NCI-H524 (cell line): ENCODE results near the gene MYPOP.
"Not testable (repeated sequence)": the region's sequence is repeated elsewhere in the genome, so short reads cannot be mapped to it uniquely, and the experiment has no call there.

Experiments
- DNase-seq, 2 experiments: peaks; one replicate each; lab custom pipeline; 2025; lab: John Stamatoyannopoulos, UW

MYPOP gene

GRCh38 chr19:45883586-45883880, 18.9 kb downstream of the MYPOP start:
- no peak for DNase-seq

- DNase-seq, result peak; percentile 43 to 73
Measured at GRCh38 chr19:45882652-45883585, 19.5 kb downstream of the MYPOP start.

- peak in 1 of 2 experiments; percentile 41 for DNase-seq
Measured at GRCh38 chr19:45881909-45882528, 20.4 kb downstream of the MYPOP start.

GRCh38 chr19:45881082-45881908, 21.1 kb downstream of the MYPOP start:
- no peak for DNase-seq

- DNase-seq, result no peak
Measured at GRCh38 chr19:45879971-45880370, 22.4 kb downstream of the MYPOP start.

- DNase-seq, result no peak
Measured at GRCh38 chr19:45879055-45879454, 23.4 kb downstream of the MYPOP start.

GRCh38 chr19:45878043-45878794, 24.2 kb downstream of the MYPOP start:
- no peak for DNase-seq

DNA sequence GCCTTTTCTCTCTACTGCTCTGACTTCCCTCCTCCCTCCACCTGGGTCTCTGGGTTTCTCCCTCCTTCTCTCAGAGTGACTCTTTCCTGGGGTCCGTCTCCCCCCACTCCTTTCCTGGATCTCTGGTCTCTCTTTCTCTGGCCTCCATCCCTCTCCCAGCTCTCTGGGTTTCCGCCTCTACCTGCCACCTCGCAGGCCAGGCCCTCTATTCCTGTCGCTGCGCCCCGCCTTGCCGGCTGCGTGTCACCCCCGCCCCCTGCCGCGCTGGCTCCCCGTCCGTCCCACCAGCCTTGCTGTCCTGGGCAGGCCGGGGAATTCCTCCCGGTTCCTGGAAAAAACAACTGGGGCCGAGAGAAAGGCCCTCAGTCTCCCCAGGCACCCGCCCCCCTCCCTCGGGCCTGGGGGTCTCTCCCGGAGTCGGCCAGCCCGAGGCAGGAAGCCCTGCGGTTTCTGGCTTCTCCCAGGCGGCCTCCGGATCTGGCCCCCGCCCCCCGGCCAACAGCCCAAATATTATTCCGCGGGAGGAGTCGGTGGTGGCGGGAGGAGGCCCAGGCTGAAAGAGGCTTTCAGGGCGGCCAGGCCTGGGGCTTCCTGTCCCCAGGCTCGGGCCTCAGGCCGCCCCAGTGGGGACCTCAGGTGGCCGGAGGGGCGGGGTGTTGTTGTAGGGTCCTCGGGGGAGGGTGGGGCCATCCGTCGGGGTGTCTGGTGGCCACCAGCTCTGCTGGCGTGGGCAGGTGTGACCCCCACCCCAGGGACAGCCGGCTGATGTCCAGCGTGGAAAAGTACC, 25.8 kb downstream of the MYPOP start:
- DNase-seq, result no peak

DNA sequence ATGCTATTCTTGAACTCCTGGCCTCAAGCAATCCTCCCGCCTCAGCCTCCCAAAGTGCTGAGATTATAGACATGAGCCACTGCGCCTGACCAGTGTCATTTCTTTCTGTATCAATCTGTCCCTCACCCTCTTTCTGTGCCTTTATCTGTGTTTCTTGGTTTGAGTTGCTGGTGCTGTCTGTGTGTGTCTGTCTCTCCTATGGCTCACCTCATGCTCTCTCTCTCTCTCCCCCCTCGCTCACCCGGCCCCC, 26.3 kb downstream of the MYPOP start:
- no peak for DNase-seq

- no peak for DNase-seq
Measured at GRCh38 chr19:45874620-45874966, 27.8 kb downstream of the MYPOP start.

DNA sequence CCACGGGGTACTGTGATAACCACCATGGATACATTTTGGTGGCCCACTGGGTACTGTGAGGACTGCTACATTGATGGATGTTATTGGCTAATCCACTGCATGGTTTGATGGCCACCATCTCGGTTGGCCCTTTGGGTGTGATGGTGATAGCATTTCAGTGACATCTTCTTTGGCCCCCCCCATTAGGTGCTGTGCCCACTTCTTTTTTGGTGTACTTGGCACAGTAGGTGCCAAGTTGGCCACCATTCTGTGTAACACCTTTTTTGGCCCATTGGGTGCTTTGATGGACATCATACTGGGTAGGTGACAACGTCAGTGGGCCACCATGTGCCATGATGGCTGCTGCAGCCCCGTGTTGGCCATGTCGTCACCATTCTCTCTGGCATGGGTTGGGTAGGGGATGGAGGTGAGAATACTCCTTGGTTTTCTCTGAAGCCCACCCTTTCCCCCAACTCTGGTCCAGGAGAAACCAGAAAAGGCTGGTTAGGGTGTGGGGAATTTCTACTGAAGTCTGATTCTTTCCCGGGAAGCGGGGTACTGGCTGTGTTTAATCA, 29.1 kb downstream of the MYPOP start:
- DNase-seq, result no peak

DNA sequence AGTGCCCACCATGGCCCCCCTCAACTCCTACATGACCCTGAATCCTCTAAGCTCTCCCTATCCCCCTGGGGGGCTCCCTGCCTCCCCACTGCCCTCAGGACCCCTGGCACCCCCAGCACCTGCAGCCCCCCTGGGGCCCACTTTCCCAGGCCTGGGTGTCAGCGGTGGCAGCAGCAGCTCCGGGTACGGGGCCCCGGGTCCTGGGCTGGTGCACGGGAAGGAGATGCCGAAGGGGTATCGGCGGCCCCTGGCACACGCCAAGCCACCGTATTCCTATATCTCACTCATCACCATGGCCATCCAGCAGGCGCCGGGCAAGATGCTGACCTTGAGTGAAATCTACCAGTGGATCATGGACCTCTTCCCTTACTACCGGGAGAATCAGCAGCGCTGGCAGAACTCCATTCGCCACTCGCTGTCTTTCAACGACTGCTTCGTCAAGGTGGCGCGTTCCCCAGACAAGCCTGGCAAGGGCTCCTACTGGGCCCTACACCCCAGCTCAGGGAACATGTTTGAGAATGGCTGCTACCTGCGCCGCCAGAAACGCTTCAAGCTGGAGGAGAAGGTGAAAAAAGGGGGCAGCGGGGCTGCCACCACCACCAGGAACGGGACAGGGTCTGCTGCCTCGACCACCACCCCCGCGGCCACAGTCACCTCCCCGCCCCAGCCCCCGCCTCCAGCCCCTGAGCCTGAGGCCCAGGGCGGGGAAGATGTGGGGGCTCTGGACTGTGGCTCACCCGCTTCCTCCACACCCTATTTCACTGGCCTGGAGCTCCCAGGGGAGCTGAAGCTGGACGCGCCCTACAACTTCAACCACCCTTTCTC, 30.1 kb downstream of the MYPOP start:
- DNase-seq, result no peak

GRCh38 chr19:45870798-45871197, 31.6 kb downstream of the MYPOP start:
- DNase-seq, result no peak

DNA sequence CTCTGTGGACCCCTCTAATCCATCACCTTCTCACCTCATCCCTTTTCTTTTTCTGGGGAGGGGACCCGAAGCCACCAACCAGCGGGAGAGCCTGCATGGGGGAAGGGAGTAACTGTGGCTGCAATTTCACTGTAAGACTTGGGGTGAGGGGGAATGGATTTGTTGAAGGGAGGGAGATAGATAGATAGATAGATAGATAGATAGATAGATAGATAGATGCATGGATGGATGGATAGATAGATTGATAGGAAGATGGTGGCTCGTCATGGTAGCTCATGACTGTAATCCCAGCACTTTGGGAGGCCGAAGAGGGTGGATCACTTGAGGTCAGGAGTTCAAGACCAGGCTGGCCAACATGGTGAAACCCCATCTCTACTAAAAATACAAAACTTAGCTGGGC, 35.2 kb downstream of the MYPOP start:
- DNase-seq, result not testable (repeated sequence)

DNA sequence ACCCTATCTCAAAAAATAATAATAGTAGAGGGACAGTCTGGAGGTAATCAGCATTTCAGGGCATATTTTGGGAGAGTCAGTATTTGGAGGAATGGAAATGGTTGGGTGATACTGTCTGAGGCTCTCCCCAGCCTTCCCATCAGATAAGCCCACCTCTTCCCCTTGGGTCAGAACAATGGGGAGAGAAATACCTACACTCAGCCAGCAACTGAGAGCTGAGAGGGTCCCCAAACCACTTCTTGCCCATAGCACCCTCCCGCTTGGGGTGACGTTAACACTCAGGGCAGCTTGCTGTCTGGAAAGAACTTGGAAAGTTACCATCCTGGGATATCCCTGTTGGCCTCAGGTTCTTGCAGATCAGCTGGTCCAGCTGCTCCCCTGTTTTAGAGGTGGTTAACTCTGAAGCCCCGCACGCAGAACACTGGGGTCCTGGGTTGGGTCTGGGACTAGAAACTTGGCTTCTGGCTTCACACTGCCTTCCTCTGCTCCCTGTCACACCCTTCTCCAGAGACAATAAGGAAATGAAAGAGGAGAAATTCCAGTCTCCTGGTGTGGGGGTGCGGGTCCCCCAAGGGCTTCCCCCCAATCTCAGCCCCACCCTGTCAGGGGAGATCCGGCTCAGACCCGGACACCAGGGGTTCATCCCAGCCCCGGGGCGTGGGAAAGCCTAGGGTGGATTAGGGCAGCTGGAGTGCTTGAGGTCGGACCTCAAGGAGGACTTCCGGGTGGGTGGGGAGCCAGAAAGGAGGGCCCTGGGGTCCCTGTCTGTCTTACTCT, 35.8 kb downstream of the MYPOP start:
- no peak for DNase-seq

GRCh38 chr19:45865269-45865948, 37.0 kb downstream of the MYPOP start:
- DNase-seq, result no peak

DNA sequence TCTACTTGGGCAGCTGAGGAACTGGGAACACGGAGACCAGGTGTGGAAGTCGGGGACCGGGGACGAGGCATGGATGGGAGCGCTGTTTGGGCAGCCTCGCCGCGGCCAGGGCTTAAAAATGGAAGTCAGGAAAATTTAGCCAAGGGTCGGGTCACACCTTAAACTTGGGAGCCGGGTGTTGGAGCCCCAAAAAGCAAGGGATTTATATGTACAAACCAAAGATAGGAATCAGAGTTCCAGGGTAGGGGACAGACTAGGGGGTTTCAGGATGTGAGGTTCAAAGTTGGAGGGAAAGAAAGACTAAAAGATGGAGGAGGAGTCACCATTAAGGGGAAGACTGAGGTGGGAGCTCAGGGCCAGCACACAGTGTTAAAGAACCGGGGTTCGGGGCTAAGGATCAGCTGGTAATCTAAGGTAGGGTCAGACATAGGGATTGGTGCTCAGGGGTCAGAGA, 37.8 kb downstream of the MYPOP start:
- no peak for DNase-seq

GRCh38 chr19:45863840-45864628, 38.4 kb downstream of the MYPOP start, which contains the start of gene FOXA3:
Gene FOXA3, plus strand, starts transcription at chr19:45864326. Its CDS starts 131 bp downstream, at chr19:45864457.
- DNase-seq, result peak; percentile 23 to 59
